ENCODE measurements around the gene GLI2. TPM values are rescaled to one million over a fixed set of nuclear protein-coding genes. Genes with fewer than 3 reads are reported as not detected.

Gene GLI2
- total RNA-seq, 1 experiment from 2014 or later, result 4.0 TPM

DNA sequence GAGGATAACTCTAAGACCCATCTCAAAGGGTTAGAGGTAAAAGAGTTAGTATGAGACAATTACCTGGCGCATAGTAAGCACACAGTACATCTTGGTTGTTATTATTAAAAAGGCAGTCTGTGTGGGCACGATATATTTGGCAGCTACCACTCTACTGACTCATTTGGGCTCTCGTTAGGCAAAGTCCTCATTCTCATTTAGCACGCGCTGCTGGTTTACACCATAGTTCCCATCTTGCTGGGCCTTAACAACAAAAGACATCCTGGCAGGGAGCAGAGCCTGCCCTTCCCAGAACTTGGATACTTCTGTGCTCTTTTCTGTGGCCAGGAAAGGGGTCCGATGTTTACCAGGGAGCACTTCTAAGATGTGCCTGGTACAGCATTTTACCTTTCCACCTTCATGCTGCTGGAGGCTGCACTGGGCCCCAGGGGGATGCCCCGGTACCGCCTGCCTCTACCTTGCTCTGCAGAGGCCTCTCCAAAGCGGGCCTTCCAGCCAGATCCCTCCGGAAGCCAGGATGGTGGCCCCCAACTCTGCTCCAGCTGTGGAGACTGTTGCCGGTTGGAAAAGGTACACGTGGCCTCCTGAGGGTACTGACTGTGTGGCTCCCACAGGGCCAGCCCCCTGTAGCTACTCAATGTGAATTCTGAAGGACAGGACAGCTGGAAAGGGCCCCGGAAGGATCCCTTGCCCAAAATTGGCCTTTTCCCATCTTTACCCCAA, 15.0 kb downstream of the GLI2 start:
- no peak for ATAC-seq
- H3K27ac ChIP-seq (ENCODE audit: low read length), result no peak overlapping the region

DNA sequence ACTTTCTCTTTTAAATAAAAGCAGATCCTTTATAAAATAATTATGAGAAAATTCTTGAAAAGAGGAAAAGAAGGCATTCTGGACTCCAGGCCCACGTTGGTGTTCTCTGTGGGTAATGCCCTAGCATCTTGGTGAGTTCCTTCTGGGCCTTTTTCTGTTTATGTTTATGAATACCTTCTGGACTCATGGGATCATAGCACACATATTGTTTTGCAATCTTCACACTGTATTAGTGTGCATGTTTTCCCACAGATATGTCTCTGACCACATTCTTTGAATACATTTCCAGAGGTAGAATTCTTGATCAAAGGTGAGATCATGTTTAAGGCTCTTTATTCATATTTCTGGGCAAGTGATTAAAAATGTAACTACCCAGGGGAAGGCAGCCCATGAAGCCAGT, 15.9 kb downstream of the GLI2 start:
- DNase-seq, result no peak
- no peaks in the 10 kb centered on the region for H3K9me2 ChIP-seq (replicated peaks; ENCODE audit: low read length)
- BruUV-seq (replicated peaks), result no TSS peak
- ChIA-PET POLR2A (ENCODE audit: unreplicated experiment) (no interaction called here), CTCF (no interaction called here)
- no peak overlapping the region for H3K27ac ChIP-seq (ENCODE audit: low read length)
- intact Hi-C loops (cut with micrococcal nuclease), result no loop called here
- H3K9ac ChIP-seq (ENCODE audit: low read length), result no peak overlapping the region
- no peak for TF ChIP-seq EZH2phosphoT487 (IDR thresholded peaks at IDR 0.05; ENCODE audit: borderline replicate concordance, low read length)
- no peak for TF ChIP-seq EZH2 (IDR thresholded peaks at IDR 0.05; ENCODE audit: low read length, unreplicated experiment)
- TF ChIP-seq, protein P1, sequence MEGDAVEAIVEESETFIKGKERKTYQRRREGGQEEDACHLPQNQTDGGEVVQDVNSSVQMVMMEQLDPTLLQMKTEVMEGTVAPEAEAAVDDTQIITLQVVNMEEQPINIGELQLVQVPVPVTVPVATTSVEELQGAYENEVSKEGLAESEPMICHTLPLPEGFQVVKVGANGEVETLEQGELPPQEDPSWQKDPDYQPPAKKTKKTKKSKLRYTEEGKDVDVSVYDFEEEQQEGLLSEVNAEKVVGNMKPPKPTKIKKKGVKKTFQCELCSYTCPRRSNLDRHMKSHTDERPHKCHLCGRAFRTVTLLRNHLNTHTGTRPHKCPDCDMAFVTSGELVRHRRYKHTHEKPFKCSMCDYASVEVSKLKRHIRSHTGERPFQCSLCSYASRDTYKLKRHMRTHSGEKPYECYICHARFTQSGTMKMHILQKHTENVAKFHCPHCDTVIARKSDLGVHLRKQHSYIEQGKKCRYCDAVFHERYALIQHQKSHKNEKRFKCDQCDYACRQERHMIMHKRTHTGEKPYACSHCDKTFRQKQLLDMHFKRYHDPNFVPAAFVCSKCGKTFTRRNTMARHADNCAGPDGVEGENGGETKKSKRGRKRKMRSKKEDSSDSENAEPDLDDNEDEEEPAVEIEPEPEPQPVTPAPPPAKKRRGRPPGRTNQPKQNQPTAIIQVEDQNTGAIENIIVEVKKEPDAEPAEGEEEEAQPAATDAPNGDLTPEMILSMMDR (conservative IDR thresholded peaks at IDR 0.05; ENCODE audit: low read depth, low read length), result no peak
- no peaks in the 10 kb centered on the region for H3K36me3 ChIP-seq (ENCODE audit: low read depth, low read length)
- H3K9me3 ChIP-seq (ENCODE audit: low read length), result no peaks in the 10 kb centered on the region
- no peaks in the 10 kb centered on the region for H4K20me1 ChIP-seq (ENCODE audit: low read length)
- no peaks in the 10 kb centered on the region for H3K27me3 ChIP-seq (ENCODE audit: low read length)
- no peak for ATAC-seq
- H3K4me3 ChIP-seq (ENCODE audit: low read length), result no peak overlapping the region
- no peaks in the 10 kb centered on the region for H3F3A ChIP-seq (ENCODE audit: low read length, unreplicated experiment)
- H3K79me2 ChIP-seq (ENCODE audit: low read length), result no peaks in the 10 kb centered on the region
- H3K4me2 ChIP-seq (ENCODE audit: low read length), result no peak overlapping the region
- no peak overlapping the region for H2AFZ ChIP-seq (ENCODE audit: low read length)
- H3K4me1 ChIP-seq (ENCODE audit: insufficient read depth, low read length), result peaks cover 13% of the 10 kb centered on the region

More for the DNA sequence above, 15.0 kb downstream of the GLI2 start:
- TF ChIP-seq, protein P1 (conservative IDR thresholded peaks at IDR 0.05; ENCODE audit: low read depth, low read length), result no peak
- TF ChIP-seq EZH2phosphoT487 (IDR thresholded peaks at IDR 0.05; ENCODE audit: borderline replicate concordance, low read length) (no peak), EZH2 (IDR thresholded peaks at IDR 0.05; ENCODE audit: low read length, unreplicated experiment) (no peak)
- no peaks in the 10 kb centered on the region for H4K20me1 ChIP-seq (ENCODE audit: low read length)
- H3K9me2 ChIP-seq (replicated peaks; ENCODE audit: low read length), result no peaks in the 10 kb centered on the region
- intact Hi-C loops (cut with micrococcal nuclease), result no loop called here
- no peaks in the 10 kb centered on the region for H3K27me3 ChIP-seq (ENCODE audit: low read length)
- H3K9ac ChIP-seq (ENCODE audit: low read length), result no peak overlapping the region
- ChIA-PET CTCF (no interaction called here), POLR2A (ENCODE audit: unreplicated experiment) (no interaction called here)
- H2AFZ ChIP-seq (ENCODE audit: low read length), result no peak overlapping the region
- H3F3A ChIP-seq (ENCODE audit: low read length, unreplicated experiment), result no peaks in the 10 kb centered on the region
- H3K4me2 ChIP-seq (ENCODE audit: low read length), result no peak overlapping the region
- H3K4me3 ChIP-seq (ENCODE audit: low read length), result no peak overlapping the region
- H3K4me1 ChIP-seq (ENCODE audit: insufficient read depth, low read length), result peaks cover 13% of the 10 kb centered on the region
- H3K9me3 ChIP-seq (ENCODE audit: low read length), result no peaks in the 10 kb centered on the region
- BruUV-seq (replicated peaks), result no TSS peak
- no peak for DNase-seq
- H3K79me2 ChIP-seq (ENCODE audit: low read length), result no peaks in the 10 kb centered on the region
- H3K36me3 ChIP-seq (ENCODE audit: low read depth, low read length), result no peaks in the 10 kb centered on the region

Measured in PC-3 (cell line).